Heart right ventricle (tissue), 16 donors: ENCODE measurements around the gene ABI3BP. TPM values are rescaled to one million over a fixed set of nuclear protein-coding genes. Genes with fewer than 3 reads are reported as not detected.

Experiments
- ATAC-seq, 8 donors: fragments of 200-7000 bp; cut with Tn5 transposase; one replicate each; pipeline ENCODE4 v1.9.1; 2020; ENCODE audit warnings: mild to moderate bottlenecking in 8 of 8, moderate library complexity in 8 of 8, moderate number of reproducible peaks in 1 of 8
- DNase-seq, 2 donors: peaks; one replicate each; pipeline ENCODE4 v3.0.0-alpha.2; 2020
- H3K27ac ChIP-seq, 10 donors: fragments of 200-600 bp; sonication (generic) in 2 of 10; one replicate each; pipeline versions ENCODE4 v1.5.0 to v1.8.0; 2020 to 2022; ENCODE audit warnings: mild to moderate bottlenecking in 3 of 10
- H3K27me3 ChIP-seq, 7 donors: fragments of 200-600 bp; one replicate each; pipeline ENCODE4 v1.8.0; 2021 to 2022; ENCODE audit warnings: mild to moderate bottlenecking in 2 of 7
- H3K36me3 ChIP-seq, 9 donors: fragments of 200-600 bp; sonication (generic) in 1 of 9; one replicate each; pipeline versions ENCODE4 v1.5.0 to v1.8.0; 2020 to 2022; ENCODE audit warnings: mild to moderate bottlenecking in 2 of 9
- H3K4me1 ChIP-seq, 9 donors: fragments of 200-600 bp; sonication (generic) in 1 of 9; one replicate each; pipeline versions ENCODE4 v1.5.0 to v1.8.0; 2020 to 2022; ENCODE audit warnings: mild to moderate bottlenecking in 4 of 9
- H3K4me3 ChIP-seq, 10 donors: fragments of 200-600 bp; sonication (generic) in 2 of 10; one replicate each; pipeline versions ENCODE4 v1.5.0 to v1.8.0; 2020 to 2022; ENCODE audit warnings: mild to moderate bottlenecking in 7 of 10, moderate library complexity in 2 of 10
- H3K9me3 ChIP-seq, 11 donors: fragments of 200-600 bp in 10 of 11; sonication (generic) in 2 of 11; one replicate each; pipeline versions ENCODE4 v1.5.0 to v1.8.0; 2013 to 2022; ENCODE audit warnings: mild to moderate bottlenecking in 2 of 11, control low read depth in 1 of 11, moderate library complexity in 1 of 11
- WGBS, 2 donors: extraction: QIAGEN DNeasy Blood & Tissue Kit; methylation state at CpG; one replicate each; pipeline ENCODE4 v1.1.7; 2013; ENCODE audit warnings: inconsistent platforms in 1 of 2; 5-methylcytosine and 5-hydroxymethylcytosine counted together
- intact Hi-C, 10 donors: fragments of 100-400 bp; cut with DNase I; formaldehyde crosslinking; loops; one replicate each; pipeline versions ENCODE4 v1.11.1 to v1.14.2; 2022
- polyA plus RNA-seq, 2 donors: library from polyadenylated mRNA; stranded (reverse); fragments of 200-250 nt; gene quantifications; one replicate each; pipeline ENCODE4 v1.2.3, GENCODE V29; 2013
- total RNA-seq, 10 donors: library from RNA; stranded (reverse); fragmentation: NEBNext Ultra II Directional in 3 of 10; extraction: Animal tissue kit (Norgen Biotek cat#: 25700) in 3 of 10; gene quantifications; one replicate each; pipeline versions ENCODE4 v1.2.1 to v1.2.4, GENCODE V29; 2021 to 2023
- TF ChIP-seq, protein P1 (sequence below), 9 donors: fragments of 200-600 bp; sonication (generic) in 2 of 9; IDR thresholded peaks; one replicate each; pipeline versions ENCODE4 v1.5.0 to v1.8.0; 2021 to 2022; ENCODE audit warnings: antibody characterized with exemption in 9 of 9, mild to moderate bottlenecking in 5 of 9, moderate library complexity in 1 of 9
- donor health status: Arrhythmogenic right ventricular cardiomyopathy.
- donor health status: ischemic (EF 13 %, LVEDD 7.1; RV severe dilation, severe dysfunction).
- donor health status: healthy with polysubstance abuse.
- donor health status: DM: no; HTN: yes; CAD: no.
- donor health status: DM: no; HTN: no; CAD: no.
- donor health status: ischemic (EF 25% LVEDD 6.9; RV normal size, moderate dysfunction).
- donor health status: ischemic (EF 25% LVEDD 5.7; RV mildly dilated, moderate dysfunction).
- donor health status: healthy.
- donor health status: DM: yes; HTN: yes; CAD: no.
- donor health status: Ischemic cardiomyopathy.
- donor health status: ischemic (EF 35%, LVEDD 5.7; RV mildly dilated, moderate dysfunction).
- donor health status: nonischemic (EF 11% LVEDD 7.7; RV severe dilation, severe dysfunction).
- donor health status: DM: yes; HTN: yes; CAD: no.
- donor health status: PGD.
- donor health status: ischemic (EF 29% LVEDD 5.4; RV normal size, mild dysfunction).
- donor health status: nonischemic (EF 23%, LVEDD 6.1; RV moderate dilation, normal function).

ABI3BP gene
- total and polyA plus RNA-seq, 12 donors: 11.7 to 90.2 (median 26.5) TPM

DNA sequence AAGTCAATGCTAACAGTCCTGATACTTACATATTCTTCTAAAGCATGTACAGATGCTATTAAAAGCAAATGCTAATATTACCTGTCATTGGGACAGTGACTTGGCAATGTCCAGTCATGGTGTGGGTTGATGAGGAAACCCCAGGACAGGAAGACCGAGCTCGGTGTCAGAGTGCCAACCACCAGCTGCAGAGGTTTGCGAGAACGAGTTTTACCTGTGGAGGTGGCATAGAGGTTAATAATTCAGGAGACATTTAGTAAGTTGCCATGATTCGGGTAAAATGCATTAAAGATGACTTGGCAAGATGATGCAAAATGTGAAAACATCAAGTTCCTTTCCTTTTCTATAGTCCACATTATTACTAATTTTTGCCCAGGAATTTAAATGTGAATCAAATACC is 94.5 kb downstream of the ABI3BP start:
- intact Hi-C loops: loop anchor here in 3 of 10 donors (10.0 kb wide), 2 partner anchors 166 to 296 kb away; no protein-coding TSS in a partner anchor
- Histone ChIP-seq H3K9me3 (no peaks in the 10 kb centered on the region), H3K27ac (no peak overlapping the region), H3K36me3 (peaks cover 0 to 7% (median 0%) of the 10 kb centered on the region in 9 donors), H3K4me1 (peaks cover 0 to 17% (median 0%) of the 10 kb centered on the region in 9 donors), H3K4me3 (no peak overlapping the region), H3K27me3 (no peaks in the 10 kb centered on the region)
- ATAC-seq (no peak), DNase-seq (no peak)
- TF ChIP-seq, protein P1, sequence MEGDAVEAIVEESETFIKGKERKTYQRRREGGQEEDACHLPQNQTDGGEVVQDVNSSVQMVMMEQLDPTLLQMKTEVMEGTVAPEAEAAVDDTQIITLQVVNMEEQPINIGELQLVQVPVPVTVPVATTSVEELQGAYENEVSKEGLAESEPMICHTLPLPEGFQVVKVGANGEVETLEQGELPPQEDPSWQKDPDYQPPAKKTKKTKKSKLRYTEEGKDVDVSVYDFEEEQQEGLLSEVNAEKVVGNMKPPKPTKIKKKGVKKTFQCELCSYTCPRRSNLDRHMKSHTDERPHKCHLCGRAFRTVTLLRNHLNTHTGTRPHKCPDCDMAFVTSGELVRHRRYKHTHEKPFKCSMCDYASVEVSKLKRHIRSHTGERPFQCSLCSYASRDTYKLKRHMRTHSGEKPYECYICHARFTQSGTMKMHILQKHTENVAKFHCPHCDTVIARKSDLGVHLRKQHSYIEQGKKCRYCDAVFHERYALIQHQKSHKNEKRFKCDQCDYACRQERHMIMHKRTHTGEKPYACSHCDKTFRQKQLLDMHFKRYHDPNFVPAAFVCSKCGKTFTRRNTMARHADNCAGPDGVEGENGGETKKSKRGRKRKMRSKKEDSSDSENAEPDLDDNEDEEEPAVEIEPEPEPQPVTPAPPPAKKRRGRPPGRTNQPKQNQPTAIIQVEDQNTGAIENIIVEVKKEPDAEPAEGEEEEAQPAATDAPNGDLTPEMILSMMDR (IDR thresholded peaks at IDR 0.05): no peak
- WGBS, 2 donors: 72 to 78% methylated on average over 5 of the region's 5 CpGs

DNA sequence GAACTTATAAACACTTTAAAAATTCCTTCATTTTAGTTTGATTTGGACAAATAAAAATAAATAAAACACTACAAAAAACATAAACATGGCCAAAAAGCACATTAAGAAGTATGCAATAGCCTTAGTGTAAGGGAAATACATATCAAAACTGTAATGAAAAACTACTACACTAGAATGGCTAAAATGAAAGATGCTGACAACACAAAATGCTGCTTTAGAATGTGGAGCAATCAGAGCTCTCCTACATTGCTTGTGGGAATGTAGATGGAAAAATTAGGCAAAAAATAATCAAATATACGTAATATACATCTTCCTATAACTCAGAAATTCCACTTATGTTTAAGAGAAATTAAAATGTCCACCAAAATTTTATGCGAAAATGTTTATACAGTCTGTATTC is 96.2 kb downstream of the ABI3BP start:
- H3K4me1 ChIP-seq: peaks cover 0 to 20% (median 0%) of the 10 kb centered on the region in 9 donors
- intact Hi-C loops: loop anchor here in 3 of 10 donors (10.0 kb wide), 2 partner anchors 168 to 298 kb away; no protein-coding TSS in a partner anchor
- no peak for DNase-seq
- H3K4me3 ChIP-seq: no peak overlapping the region
- no peak for ATAC-seq
- 47 to 65% methylated on average over 2 of the region's 2 CpGs for WGBS, 2 donors
- peaks cover 0 to 7% (median 0%) of the 10 kb centered on the region in 9 donors for H3K36me3 ChIP-seq
- H3K9me3 ChIP-seq: no peaks in the 10 kb centered on the region
- H3K27ac ChIP-seq: no peak overlapping the region
- no peaks in the 10 kb centered on the region for H3K27me3 ChIP-seq
- TF ChIP-seq, protein P1 (IDR thresholded peaks at IDR 0.05): no peak

DNA sequence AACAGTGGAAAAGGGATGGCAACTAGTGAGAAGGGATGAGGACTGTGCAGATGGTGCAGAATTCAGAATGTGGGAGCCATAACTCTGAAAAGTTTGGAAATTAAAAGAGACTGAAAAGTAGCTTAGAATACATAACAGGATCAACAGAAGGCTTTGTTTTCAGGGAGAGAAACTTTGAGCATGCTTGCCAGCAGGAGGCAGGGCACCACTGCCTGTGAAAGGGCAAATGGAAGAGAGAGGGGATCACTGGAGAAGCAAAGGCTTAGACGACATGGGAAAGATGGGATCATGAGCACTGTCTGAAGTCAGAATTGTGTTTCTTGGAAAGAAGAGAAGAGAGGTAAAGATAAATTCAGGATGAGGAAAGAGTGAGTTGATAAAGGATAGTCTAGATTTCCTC is 99.6 kb downstream of the ABI3BP start:
- Histone ChIP-seq H3K9me3 (no peaks in the 10 kb centered on the region), H3K27me3 (no peaks in the 10 kb centered on the region), H3K4me1 (peaks cover 0 to 4% (median 0%) of the 10 kb centered on the region in 9 donors), H3K36me3 (peaks cover 0 to 7% (median 0%) of the 10 kb centered on the region in 9 donors), H3K27ac (peak overlapping the region in 1 of 10 donors; percentile 71), H3K4me3 (no peak overlapping the region)
- ATAC-seq (peak in 2 of 8 donors; percentile 52 to 66), DNase-seq (peak in 1 of 2 donors; percentile 19)
- TF ChIP-seq, protein P1 (IDR thresholded peaks at IDR 0.05): peak in 8 of 9 donors; percentile 24 to 57 (median 48)
- intact Hi-C loops: loop anchor here in 8 of 10 donors (1.0 to 10.0 kb wide), 5 partner anchors 171 to 304 kb away; no protein-coding TSS in a partner anchor
- WGBS, 2 donors: 14 to 24% methylated on average over 1 of the region's 1 CpG

DNA sequence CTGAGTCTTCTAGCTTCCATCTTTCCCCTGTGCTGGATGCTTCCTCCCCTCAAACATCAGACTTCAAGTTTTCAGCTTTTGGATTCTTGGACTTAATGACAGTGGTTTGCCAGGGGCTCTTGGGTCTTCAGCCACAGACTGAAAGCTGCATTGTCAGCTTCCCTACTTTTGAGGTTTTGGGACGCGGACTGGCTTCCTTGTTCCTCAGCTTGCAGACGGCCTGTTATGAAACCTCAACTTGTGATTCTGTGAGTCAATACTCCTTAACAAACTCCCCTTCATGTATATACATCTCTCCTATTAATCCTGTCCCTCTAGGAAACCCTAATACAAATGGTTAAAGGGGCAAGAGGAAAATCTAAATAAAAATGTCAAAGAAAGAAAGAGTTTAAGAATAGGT is 100.1 kb downstream of the ABI3BP start:
- H3K4me1 ChIP-seq: peaks cover 0 to 4% (median 0%) of the 10 kb centered on the region in 9 donors
- H3K27me3 ChIP-seq: no peaks in the 10 kb centered on the region
- WGBS, 2 donors: 86% methylated on average over 3 of the region's 3 CpGs
- peaks cover 0 to 4% (median 0%) of the 10 kb centered on the region in 9 donors for H3K36me3 ChIP-seq
- peak in 1 of 8 donors; percentile 27 for ATAC-seq
- H3K9me3 ChIP-seq: no peaks in the 10 kb centered on the region
- DNase-seq: no peak
- H3K27ac ChIP-seq: peak overlapping the region in 1 of 10 donors; percentile 71
- no peak overlapping the region for H3K4me3 ChIP-seq
- intact Hi-C loops: loop anchor here in 8 of 10 donors (1.0 to 10.0 kb wide), 5 partner anchors 172 to 304 kb away; no protein-coding TSS in a partner anchor
- TF ChIP-seq, protein P1 (IDR thresholded peaks at IDR 0.05): no peak
